ENCODE data around the gene MAST4.

The MAST4 gene

DNA sequence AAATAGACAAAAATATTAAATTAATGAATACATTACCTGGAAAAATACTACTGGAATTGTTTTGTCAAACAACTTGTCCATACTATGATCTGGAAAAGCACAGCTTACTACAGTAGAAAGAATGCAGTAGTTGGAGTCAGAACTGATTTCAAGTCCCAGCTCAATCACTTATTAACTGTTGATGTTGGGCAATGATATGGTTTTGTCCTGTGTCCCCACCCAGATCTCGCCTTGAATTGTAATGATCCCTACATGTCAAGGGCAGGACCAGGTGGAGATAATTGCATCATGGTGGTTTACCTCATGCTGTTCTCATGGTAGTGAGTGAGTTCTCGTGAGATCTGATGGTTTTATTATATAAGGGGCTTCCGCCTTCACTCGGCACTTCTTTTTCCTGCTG lies 352.9 kb downstream of the MAST4 start:
- CTCF ChIA-PET: interaction anchor here (0.7 kb wide), 1 partner anchor 21 kb away, joined by 4 read pairs; no protein-coding TSS in a partner anchor
- TF ChIP-seq, protein P1, sequence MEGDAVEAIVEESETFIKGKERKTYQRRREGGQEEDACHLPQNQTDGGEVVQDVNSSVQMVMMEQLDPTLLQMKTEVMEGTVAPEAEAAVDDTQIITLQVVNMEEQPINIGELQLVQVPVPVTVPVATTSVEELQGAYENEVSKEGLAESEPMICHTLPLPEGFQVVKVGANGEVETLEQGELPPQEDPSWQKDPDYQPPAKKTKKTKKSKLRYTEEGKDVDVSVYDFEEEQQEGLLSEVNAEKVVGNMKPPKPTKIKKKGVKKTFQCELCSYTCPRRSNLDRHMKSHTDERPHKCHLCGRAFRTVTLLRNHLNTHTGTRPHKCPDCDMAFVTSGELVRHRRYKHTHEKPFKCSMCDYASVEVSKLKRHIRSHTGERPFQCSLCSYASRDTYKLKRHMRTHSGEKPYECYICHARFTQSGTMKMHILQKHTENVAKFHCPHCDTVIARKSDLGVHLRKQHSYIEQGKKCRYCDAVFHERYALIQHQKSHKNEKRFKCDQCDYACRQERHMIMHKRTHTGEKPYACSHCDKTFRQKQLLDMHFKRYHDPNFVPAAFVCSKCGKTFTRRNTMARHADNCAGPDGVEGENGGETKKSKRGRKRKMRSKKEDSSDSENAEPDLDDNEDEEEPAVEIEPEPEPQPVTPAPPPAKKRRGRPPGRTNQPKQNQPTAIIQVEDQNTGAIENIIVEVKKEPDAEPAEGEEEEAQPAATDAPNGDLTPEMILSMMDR (IDR thresholded peaks at IDR 0.05; ENCODE audit: control extremely low read depth, extremely low read depth, low read depth, missing control alignments): no peak
- no peak for DNase-seq (ENCODE audit: extremely low spot score)
- POLR2A ChIA-PET: no interaction called here

DNA sequence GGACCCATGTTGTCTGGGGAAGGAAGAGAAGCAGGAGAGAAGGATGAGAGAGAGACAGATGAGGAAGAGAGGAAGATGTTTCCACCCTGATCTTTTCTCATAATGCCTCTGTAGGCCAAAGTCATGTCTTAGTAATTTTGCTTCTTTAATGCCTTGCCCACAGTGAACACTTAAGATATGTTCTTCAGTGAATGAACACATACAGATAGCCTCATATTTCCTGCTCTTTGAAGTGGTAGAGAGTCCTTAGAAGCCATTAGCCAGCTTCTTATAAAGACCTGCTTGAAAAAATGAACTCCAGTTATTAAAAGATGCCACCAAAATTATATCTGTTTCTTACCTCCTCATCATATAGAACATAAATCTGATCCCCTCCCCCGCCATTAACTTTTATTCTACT lies 356.0 kb downstream of the MAST4 start:
- CTCF ChIA-PET: no interaction called here
- no peak for DNase-seq (ENCODE audit: extremely low spot score)
- TF ChIP-seq, protein P1 (IDR thresholded peaks at IDR 0.05; ENCODE audit: control extremely low read depth, extremely low read depth, low read depth, missing control alignments): no peak
- POLR2A ChIA-PET: no interaction called here

DNA sequence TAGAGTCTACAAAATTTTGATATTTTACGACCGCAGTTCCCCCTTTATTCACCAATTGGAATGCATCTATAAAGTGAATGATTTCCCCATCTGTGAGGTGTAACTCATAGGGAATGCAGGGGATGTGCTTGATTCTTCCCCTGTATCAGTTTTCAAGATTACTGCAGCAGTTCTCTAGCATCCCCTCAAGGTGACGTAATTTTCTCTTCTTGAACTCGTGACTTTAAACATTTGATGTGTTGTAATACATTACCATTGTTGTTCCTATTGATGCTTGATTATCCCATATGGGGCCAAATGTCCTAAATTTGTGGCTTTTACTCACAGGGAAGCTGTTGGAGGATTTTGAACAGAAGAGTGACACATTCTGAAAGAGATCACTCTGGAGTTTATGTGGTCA lies 360.2 kb downstream of the MAST4 start:
- ChIA-PET CTCF (no interaction called here), POLR2A (no interaction called here)
- TF ChIP-seq, protein P1 (IDR thresholded peaks at IDR 0.05; ENCODE audit: control extremely low read depth, extremely low read depth, low read depth, missing control alignments): no peak
- no peak for DNase-seq (ENCODE audit: extremely low spot score)

DNA sequence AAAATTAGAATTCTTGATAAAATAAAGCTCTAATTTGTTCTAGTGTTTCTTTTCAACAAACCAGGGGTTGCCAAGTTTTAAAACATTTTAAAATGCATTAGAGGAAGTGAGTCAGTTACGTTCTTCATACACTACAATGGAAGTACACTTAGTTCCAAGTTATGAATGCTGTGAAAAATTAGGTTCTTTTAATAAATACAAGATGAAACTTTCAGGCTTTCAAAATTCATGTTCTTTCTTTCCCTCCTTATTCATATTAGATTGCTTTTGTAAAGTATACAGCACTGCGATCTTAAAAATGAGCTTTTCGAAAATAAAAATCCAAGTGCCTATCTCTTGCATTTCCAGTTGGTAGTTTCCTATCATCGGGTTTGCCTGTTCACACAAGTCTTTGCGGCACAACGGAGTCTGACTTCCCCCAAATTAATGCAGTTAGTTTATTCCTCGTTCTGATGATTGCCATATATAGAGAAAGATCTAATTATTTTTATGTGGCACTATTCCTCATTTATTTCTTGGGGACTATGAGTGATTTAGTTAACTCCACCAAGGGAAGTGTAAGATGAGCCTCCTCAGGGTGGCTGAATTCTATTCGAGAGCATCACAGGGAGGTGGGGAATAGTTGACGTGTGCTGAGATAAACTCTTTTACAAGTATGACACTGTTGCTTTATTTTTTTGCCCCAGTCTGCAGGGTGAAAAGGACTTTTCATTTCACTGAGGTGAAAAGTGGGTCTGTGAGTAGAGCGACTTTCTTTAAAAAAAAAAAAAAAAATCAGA lies 362.2 kb downstream of the MAST4 start:
- no peak for DNase-seq (ENCODE audit: extremely low spot score)
- ChIA-PET CTCF (no interaction called here), POLR2A (no interaction called here)
- TF ChIP-seq, protein P1 (IDR thresholded peaks at IDR 0.05; ENCODE audit: control extremely low read depth, extremely low read depth, low read depth, missing control alignments): no peak

DNA sequence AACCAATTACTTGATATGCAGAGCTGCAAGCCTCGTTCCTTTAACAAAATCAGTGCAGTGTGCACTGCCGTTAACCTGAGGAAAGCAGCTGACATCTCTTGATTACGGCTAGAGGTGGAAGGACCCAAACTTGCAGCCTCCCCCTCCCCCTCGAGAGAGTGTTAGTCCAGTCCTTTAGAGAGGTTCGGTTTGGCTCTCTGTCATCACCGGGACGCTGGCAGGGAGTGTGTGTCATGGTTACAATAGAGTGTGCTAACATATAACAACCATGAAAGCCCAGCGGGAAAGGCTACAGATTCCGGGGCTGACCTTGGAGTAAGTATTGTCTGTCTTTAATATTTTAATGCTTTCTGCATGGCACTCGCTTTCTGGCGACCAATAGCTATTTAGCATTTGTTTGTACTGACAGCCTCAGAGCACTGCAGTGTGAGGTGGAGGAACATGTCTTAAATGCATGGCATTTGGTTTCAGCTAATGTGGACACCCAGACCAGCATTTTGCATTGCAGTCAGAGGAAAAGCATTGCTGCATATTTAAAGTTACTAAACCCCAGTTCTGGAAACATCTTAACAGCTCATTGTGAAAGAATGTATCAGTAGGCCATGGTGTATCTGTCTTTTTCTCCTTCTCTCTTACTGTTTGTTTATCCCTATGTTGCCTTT lies 362.9 kb downstream of the MAST4 start:
- ChIA-PET POLR2A (no interaction called here), CTCF (interaction anchor here (1.1 kb wide), 1 partner anchor 17 kb away, joined by 3 read pairs; no protein-coding TSS in a partner anchor)
- TF ChIP-seq, protein P1 (IDR thresholded peaks at IDR 0.05; ENCODE audit: control extremely low read depth, extremely low read depth, low read depth, missing control alignments): no peak
- no peak for DNase-seq (ENCODE audit: extremely low spot score)

DNA sequence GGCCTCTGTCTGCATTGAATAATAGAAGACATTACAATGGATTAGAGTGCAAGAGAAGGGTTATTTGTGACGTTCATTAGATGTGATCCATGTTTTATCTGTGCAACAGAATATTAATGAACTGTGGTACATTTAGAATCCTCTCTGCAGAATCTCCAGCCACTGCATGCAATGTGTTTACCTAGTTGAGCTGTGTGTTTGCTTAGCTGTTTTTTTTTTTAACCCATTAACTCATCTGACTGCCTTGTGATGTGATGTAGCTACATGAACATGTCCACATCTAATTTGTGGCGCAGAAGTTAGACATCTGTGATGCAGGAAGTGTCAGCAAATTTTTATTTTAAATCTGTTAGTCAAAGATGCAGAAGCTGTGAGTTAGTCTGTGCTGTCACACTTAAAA lies 363.5 kb downstream of the MAST4 start:
- POLR2A ChIA-PET: no interaction called here

More for the DNA sequence above, 363.5 kb downstream of the MAST4 start:
- TF ChIP-seq, protein P1 (IDR thresholded peaks at IDR 0.05; ENCODE audit: control extremely low read depth, extremely low read depth, low read depth, missing control alignments): no peak
- CTCF ChIA-PET: interaction anchor here (1.1 kb wide), 1 partner anchor 17 kb away, joined by 3 read pairs; no protein-coding TSS in a partner anchor
- no peak for DNase-seq (ENCODE audit: extremely low spot score)
